Activated CD8-positive, alpha-beta memory T cell treated with anti-CD3 and anti-CD28 coated beads for 4 hours (primary cell): Measurements from ENCODE around the gene NDUFB1.

Experiments used
- DNase-seq, 2 donors: peaks; one replicate each; pipeline ENCODE4 v3.0.0-alpha.2; 2020; ENCODE audit warnings: low read depth in 2 of 2

Gene NDUFB1

DNA sequence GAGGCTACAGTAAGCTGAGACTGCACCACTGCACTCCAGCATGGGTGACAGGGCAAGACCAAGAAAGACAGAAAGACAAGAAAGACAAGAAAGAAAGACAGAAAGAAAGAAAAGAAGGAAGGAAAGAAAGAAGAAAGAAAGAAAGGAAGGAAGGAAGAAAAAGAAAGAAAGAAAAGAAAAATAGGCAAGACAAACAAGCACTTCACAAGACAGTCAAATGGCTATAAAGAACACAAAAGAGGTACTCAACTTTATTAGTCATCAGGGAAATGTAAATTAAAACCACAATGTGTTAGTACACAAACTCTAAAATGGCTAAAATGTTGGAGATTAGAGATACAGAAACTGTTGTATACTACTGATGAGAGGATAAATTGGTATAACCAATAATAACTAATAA is 21.7 kb downstream of the NDUFB1 start:
- no peak for DNase-seq

DNA sequence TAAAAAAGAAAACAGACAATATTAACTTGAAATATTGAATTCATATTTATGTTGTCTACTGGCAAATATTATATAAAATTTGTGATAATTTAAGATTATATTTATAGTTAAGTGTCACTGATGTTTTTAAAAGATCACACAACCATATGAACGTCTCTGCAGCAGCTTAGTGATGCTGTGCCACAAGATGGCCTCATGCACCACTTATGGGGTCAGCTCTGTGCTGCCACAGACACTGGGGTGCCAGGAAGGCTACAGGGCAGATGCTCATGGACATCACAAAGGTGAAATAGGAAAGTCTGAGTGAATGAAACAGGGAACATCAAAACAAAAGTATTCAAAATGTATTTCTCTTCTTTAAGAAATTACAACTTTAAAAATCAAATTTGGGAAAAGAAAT is 28.2 kb downstream of the NDUFB1 start:
- no peak for DNase-seq

DNA sequence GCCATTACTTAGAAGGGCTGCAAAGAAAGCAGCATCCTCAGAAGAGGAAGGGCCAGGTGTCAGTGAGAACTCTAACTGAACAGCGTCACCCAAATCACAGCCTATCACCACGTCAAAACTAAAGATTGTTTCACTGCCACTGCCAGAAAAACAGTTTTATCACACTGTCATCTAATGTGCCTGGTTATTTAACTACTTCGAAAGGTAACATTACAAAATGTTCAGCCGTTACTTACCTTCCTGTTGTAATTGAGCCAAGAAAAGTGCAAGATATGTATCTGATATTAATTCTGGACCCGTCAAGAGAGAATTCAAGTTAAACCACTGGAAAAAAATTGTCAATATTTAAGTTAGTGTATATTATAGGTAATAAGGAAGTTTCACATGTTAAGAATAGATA is 33.0 kb downstream of the NDUFB1 start:
- no peak for DNase-seq

DNA sequence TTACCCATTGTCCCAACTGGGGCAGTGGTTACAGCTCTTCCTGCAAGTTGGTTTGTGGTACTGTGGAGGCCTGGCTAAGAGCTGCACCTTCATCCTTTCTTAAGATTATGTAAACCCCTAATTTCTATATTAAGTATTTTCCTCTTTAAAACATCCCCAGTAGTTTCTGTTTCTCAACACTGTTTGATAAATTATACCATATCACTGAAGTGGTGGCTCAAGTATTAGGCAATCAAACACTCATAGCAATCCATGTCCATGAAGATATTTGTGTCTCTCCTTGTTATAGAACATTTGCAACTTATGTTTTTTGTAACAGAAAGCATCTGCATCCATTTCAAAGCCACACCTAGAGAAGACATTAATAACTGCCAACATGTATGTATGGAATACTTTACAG is 47.0 kb downstream of the NDUFB1 start:
- no peak for DNase-seq
